Measurements from ENCODE around the gene DPP6.

- no peak for TF ChIP-seq CTCF (IDR thresholded peaks at IDR 0.05)
- TF ChIP-seq POLR2A (IDR thresholded peaks at IDR 0.05): no peak
Measured at GRCh38 chr7:154324196-154324595, 272.0 kb downstream of the DPP6 start.
